Karpas-422 (cell line): ENCODE data around the gene JMJD7. TPM values are rescaled to one million over a fixed set of nuclear protein-coding genes. Genes with fewer than 3 reads are reported as not detected.

ENCODE experiments used
- DNase-seq: peaks from one replicate; pipeline ENCODE4 v3.0.0-alpha.2; 2015
- H2AFZ ChIP-seq: fragments of 200-600 bp; sonication (generic); 2 replicates; pipeline ENCODE4 v1.6.1; 2014; ENCODE audit warnings: antibody characterized with exemption, low read length, mixed read lengths
- H3K27ac ChIP-seq: fragments of 200-600 bp; sonication (generic); 2 replicates; pipeline ENCODE4 v1.5.1; 2014; ENCODE audit warnings: mild to moderate bottlenecking, low read length, moderate library complexity
- H3K27me3 ChIP-seq: fragments of 200-600 bp; sonication (generic); 2 replicates; pipeline ENCODE4 v1.6.1; 2014; ENCODE audit warnings: low read length, mixed read lengths
- H3K36me3 ChIP-seq: fragments of 200-600 bp; sonication (generic); 2 replicates; pipeline ENCODE4 v1.6.1; 2014; ENCODE audit warnings: low read length, mixed read lengths; ENCODE audit not compliant: insufficient read depth
- H3K4me1 ChIP-seq: fragments of 200-600 bp; sonication (generic); 2 replicates; pipeline ENCODE4 v1.6.1; 2014; ENCODE audit warnings: mild to moderate bottlenecking, low read length, mixed read lengths
- H3K4me2 ChIP-seq: fragments of 200-600 bp; sonication (generic); 2 replicates; pipeline ENCODE4 v1.6.1; 2014; ENCODE audit warnings: low read length, low read depth, mild to moderate bottlenecking; ENCODE audit not compliant: poor library complexity, severe bottlenecking
- H3K4me3 ChIP-seq: fragments of 200-600 bp; sonication (generic); 2 replicates; pipeline ENCODE4 v1.5.1; 2014; ENCODE audit warnings: mild to moderate bottlenecking, antibody characterized with exemption, low read length, mixed read lengths
- H3K79me2 ChIP-seq: fragments of 200-600 bp; sonication (generic); 2 replicates; pipeline ENCODE4 v1.6.1; 2014; ENCODE audit warnings: mild to moderate bottlenecking, low read length, mixed read lengths
- H3K9ac ChIP-seq: fragments of 200-600 bp; sonication (generic); 2 replicates; pipeline ENCODE4 v1.6.0; 2014; ENCODE audit warnings: low read length
- H3K9me2 ChIP-seq: fragments of 200-600 bp; sonication (generic), shearing (Covaris generic); replicated peaks from 2 replicates; pipeline ENCODE4 v1.6.0; 2014; ENCODE audit warnings: mild to moderate bottlenecking, low read length, moderate library complexity; ENCODE audit not compliant: insufficient read depth
- H3K9me3 ChIP-seq: fragments of 300-700, 200-600 bp; sonication (generic); 2 replicates; pipeline ENCODE4 v1.6.1; 2014; ENCODE audit warnings: low read length, mixed read lengths
- H4K20me1 ChIP-seq: fragments of 200-600 bp; sonication (generic); 2 replicates; pipeline ENCODE4 v1.6.1; 2014; ENCODE audit warnings: mild to moderate bottlenecking, antibody characterized with exemption, low read length, low read depth; ENCODE audit not compliant: insufficient read depth
- total RNA-seq: library from RNA; depleted of rRNA; stranded (reverse); fragments of >200 nt; shearing (Covaris generic); gene quantifications from 2 replicates; pipeline ENCODE4 v1.2.3, GENCODE V29; 2014; ENCODE audit warnings: low replicate concordance

The JMJD7 gene
- total RNA-seq, 1 experiment from 2014 or later, result 2.8 TPM

DNA sequence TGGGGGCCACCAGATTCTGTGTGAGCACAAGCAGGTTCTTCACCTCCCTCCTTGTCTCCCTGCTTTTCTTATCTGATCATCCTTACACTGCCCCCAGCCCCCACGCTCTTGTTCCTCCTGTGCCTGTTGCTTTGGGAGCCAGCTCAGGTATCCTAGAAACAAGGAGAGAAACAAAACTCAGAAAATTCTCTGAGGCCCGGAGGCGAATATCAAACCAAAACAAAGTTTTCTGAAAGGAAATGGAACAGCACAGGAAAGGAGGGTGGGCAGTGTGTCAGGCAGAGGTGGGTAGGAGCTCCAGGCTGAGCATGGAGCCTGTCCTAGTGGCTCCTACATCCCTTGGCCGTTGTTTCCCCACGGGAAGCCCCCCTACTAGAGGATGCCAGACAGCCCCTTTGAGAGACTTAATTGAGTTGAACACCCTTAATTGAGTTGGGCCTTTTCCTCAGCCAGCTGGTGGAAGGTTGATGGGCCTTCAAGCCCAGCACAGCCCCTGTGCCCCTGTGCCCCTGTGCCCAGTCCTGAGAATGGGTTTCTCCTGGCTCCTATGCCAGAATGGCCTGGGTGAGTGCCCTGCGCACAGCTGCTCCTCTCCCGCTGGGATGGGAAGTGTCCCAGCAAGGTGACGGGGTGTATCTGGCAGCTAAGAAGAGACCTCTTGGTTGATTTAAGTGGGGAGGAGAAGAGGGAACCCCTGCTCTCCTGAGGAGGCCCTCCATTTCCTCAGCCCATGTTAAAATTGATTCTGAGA lies 22.8 kb upstream of the JMJD7 start:
- Histone ChIP-seq H3K4me3 (no peak overlapping the region), H3K4me1 (peaks cover 15% of the 10 kb centered on the region), H3K79me2 (peaks cover 6% of the 10 kb centered on the region), H3K9me3 (no peaks in the 10 kb centered on the region), H4K20me1 (no peaks in the 10 kb centered on the region), H2AFZ (no peak overlapping the region), H3K36me3 (0 out of 2 replicates have a peak, but pooled peaks cover 6% of the 10 kb centered on the region), H3K27me3 (no peaks in the 10 kb centered on the region), H3K27ac (no peak overlapping the region), H3K9me2 (no peaks in the 10 kb centered on the region), H3K4me2 (no peak overlapping the region), H3K9ac (no peak overlapping the region)
- DNase-seq, result no peak

DNA sequence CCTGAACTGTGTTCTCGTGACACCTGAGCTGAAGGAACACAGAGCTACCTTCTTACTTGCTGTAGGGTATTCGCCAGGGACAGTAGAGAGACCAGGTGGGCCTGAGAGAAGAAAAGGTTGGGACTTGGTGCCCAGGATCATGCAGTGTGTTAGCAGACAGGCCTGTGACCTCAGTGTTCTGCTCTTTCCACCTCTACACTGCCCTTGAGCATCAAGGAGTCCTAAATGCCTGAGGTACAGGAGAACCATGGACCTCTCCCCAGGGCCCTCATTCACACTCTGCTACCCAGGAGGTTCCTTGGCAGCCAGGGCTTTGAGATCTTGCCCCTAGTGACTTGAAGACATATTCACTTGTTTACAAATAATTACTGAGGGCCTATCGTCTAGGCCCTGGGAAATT lies 22.2 kb upstream of the JMJD7 start:
- no peak overlapping the region for H3K27ac ChIP-seq
- H3K27me3 ChIP-seq, result no peaks in the 10 kb centered on the region
- H3K4me2 ChIP-seq, result no peak overlapping the region
- peaks cover 3% of the 10 kb centered on the region for H3K79me2 ChIP-seq
- peaks cover 21% of the 10 kb centered on the region for H3K4me1 ChIP-seq
- H2AFZ ChIP-seq, result no peak overlapping the region
- H3K9me2 ChIP-seq, result no peaks in the 10 kb centered on the region
- DNase-seq, result no peak
- no peaks in the 10 kb centered on the region for H4K20me1 ChIP-seq
- 0 out of 2 replicates have a peak, but pooled peaks cover 5% of the 10 kb centered on the region for H3K36me3 ChIP-seq
- H3K9ac ChIP-seq, result no peak overlapping the region
- no peak overlapping the region for H3K4me3 ChIP-seq
- H3K9me3 ChIP-seq, result no peaks in the 10 kb centered on the region

DNA sequence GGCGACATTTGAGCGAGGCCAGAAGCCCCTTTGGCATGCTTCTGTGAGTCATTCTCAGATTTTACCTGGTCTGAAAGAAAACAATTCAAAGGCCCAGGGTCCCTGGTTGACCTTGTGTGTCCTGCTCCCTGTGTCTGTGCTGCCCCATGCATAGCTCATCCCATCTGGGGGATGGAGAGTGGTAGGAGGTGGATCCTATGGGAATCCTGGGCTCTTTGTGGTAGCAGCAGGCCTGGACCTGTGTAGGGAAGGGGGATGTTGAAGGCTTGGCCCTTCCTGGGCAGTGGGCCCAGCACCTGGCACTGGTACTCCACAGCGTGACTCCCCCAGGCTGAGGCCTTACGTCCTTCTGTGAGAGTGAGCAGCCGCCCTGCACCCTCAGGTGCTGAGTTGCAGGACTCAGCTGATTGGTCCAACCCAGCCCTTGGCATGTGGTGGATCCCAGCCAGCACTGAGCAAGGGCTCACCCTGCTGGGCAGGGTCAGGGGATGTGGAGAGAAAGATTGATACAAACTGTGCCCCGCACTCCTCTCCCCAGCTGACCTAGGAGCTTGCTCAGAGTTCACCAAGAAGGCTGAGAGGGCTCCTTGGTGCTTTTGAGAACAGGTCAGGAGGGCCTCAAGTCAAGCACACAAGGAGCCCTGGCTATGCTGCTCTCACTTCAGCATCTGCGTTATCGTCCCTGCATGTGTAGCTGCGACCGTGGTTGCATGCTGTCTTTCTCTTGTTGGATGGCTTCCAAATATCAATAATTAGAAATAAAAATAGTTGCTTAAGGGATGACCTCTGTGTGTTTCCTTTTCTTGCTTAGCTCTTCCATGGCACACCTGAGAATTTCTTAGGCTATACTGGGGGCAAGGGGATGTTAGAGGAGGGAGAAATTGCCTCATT lies 21.4 kb upstream of the JMJD7 start:
- Histone ChIP-seq H3K9me3 (no peaks in the 10 kb centered on the region), H2AFZ (no peak overlapping the region), H3K9me2 (no peaks in the 10 kb centered on the region), H3K4me1 (peaks cover 26% of the 10 kb centered on the region), H3K27me3 (no peaks in the 10 kb centered on the region), H3K79me2 (no peaks in the 10 kb centered on the region; the same call in none of the 2 replicates), H3K9ac (no peak overlapping the region), H3K4me2 (no peak overlapping the region), H4K20me1 (no peaks in the 10 kb centered on the region), H3K36me3 (no peaks in the 10 kb centered on the region), H3K4me3 (no peak overlapping the region), H3K27ac (no peak overlapping the region)
- no peak for DNase-seq

DNA sequence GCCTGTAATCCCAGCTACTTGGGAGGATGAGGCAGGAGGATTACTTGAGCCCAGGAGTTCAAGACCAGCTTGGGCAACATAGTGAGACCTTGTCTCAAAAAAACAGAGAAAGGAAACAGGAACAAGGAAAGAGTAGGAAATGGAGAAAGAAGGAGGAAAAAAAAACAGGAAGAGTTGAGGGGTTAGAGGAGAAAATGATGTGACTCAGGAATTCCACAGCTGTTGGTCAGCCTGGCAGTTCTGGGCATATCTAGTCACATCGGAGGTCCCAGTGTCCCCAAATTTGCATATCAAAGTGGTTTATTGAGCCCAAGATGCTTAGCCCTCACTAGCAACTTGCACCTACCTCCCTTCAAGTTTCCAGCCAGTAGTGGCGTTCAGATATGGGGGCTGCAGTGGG lies 18.8 kb upstream of the JMJD7 start:
- peak overlapping the region; percentile 28 for H3K4me2 ChIP-seq

DNA sequence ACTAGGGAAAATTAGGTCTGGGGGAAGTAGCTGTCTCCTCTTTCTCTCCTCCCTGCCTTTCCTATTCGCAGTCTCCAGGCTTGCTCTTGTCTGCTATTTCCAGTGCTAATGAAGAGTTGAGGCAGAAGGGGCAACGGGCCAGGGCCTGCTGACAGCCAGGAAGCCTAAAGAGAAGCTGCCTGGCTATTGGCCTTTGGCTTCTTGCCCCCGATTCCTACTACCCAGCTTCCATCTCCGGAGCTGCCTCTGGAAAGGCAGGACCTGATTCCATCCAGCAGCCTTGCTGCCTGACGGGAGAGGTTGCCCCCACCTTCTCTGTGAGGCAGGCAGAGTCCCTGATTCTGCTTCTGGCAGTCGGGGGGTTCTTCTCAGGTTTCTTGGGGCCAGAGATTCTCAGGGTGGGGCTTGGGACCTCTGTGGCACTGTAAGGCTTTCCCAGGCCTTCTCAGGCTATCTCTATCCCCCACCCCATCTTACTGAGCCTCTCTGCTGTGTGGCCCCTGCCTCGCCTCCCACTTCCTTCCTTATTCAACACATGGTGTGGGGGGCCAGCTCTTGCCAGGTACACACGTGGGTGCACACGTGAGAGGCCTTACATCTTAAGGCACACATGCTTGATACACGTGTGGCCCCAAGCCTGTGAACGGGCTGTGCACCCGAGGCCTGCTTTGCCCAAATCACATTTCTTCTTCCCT lies 18.2 kb upstream of the JMJD7 start:
- Histone ChIP-seq H3K4me3 (no peak overlapping the region), H4K20me1 (no peaks in the 10 kb centered on the region), H2AFZ (0 out of 2 replicates have a peak overlapping the region, but pooled peaks have one; percentile 7), H3K4me2 (peak overlapping the region; percentile 28), H3K9me3 (no peaks in the 10 kb centered on the region), H3K27me3 (no peaks in the 10 kb centered on the region), H3K9ac (peak overlapping the region; percentile 2; the same call in 1 of the 2 replicates), H3K79me2 (no peaks in the 10 kb centered on the region; the same call in none of the 2 replicates), H3K4me1 (peaks cover 26% of the 10 kb centered on the region), H3K36me3 (no peaks in the 10 kb centered on the region), H3K9me2 (no peaks in the 10 kb centered on the region), H3K27ac (peak overlapping the region; percentile 36)
- peak; percentile 48 for DNase-seq

More for the DNA sequence above, 18.8 kb upstream of the JMJD7 start:
- H4K20me1 ChIP-seq, result no peaks in the 10 kb centered on the region
- H3K27ac ChIP-seq, result peak overlapping the region; percentile 36
- H3K79me2 ChIP-seq, result no peaks in the 10 kb centered on the region; the same call in none of the 2 replicates
- peak overlapping the region; percentile 2; the same call in 1 of the 2 replicates for H3K9ac ChIP-seq
- no peak overlapping the region for H3K4me3 ChIP-seq
- no peaks in the 10 kb centered on the region for H3K9me3 ChIP-seq
- peaks cover 26% of the 10 kb centered on the region for H3K4me1 ChIP-seq
- no peak overlapping the region for H2AFZ ChIP-seq
- H3K36me3 ChIP-seq, result no peaks in the 10 kb centered on the region
- no peaks in the 10 kb centered on the region for H3K9me2 ChIP-seq
- DNase-seq, result no peak
- H3K27me3 ChIP-seq, result no peaks in the 10 kb centered on the region

DNA sequence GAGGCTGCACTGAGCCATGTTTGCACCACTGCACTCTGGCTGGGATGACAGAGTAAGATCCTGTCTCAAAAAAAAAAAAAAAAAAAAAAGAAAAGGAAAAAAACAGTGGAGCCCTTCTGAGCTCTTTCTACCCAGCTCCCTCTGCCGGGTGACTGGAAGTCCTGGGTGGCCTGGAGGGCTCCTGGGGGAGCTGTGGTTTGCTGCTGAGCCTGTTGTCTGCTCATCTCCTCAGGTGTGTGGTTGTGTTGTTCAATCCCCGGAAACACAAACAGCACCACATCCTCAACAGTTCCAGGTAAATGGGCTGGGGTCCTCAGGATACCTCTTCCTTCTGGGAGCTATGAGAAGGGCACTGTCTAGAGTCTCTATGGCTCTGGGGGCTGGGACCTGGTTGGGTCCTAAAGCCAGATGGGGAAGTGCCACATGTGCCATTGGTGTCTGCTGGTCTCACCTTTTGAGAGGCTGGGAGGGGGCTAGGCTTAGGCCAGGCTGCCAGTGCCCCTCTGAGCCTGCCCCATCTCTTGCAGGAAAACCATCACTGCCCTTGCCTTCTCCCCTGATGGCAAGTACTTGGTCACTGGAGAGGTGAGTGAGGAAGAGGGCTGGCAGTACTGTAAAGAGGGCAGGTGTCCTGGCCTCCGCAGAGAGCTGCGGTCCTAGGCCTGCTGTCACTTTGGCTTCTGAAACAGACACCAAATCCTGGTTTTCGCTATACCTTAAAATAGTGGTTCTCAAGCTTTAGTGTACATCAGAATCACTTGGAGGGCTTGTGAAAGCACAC lies 17.1 kb upstream of the JMJD7 start:
- Histone ChIP-seq H3K9me2 (no peaks in the 10 kb centered on the region), H3K27me3 (no peaks in the 10 kb centered on the region), H3K36me3 (no peaks in the 10 kb centered on the region), H3K4me1 (peaks cover 26% of the 10 kb centered on the region), H3K27ac (no peak overlapping the region; the same call in 1 of the 2 replicates), H3K79me2 (no peaks in the 10 kb centered on the region; the same call in 1 of the 2 replicates), H3K4me3 (no peak overlapping the region), H3K4me2 (no peak overlapping the region), H3K9me3 (no peaks in the 10 kb centered on the region), H2AFZ (no peak overlapping the region), H3K9ac (no peak overlapping the region), H4K20me1 (no peaks in the 10 kb centered on the region)
- peak; percentile 70 for DNase-seq

DNA sequence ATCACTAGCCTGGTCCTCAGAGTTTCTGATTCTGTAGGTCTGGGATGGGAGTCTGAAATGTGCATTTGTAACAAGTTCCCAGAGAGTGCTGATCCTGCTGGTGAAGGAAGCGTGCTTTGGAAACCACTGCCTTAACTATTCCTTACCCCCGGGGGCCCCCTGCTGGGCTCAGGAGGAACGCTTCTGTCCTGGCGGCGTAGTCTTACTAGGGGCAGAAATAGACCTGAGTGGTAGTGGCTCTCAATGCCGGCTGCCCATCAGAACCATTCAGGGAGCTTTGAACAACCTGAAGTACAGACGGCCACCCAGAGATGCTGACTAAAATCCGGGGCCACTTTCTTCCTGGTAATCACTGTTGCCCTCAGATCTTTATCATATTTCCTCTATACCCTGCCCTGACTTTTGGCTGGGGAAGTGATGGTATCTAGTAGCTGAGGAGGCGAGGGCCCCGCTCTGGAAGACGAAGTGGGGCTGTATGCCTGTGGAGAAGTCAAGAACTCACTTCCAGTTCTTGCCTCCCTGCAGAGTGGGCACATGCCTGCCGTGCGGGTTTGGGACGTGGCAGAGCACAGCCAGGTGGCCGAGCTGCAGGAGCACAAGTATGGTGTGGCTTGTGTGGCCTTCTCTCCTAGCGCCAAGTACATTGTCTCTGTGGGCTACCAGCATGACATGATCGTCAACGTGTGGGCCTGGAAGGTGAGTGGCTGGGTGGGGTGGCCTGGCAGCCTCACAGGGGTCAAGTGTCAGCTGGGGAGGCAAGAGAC lies 16.3 kb upstream of the JMJD7 start:
- Histone ChIP-seq H3K4me2 (no peak overlapping the region), H3K27ac (no peak overlapping the region), H4K20me1 (no peaks in the 10 kb centered on the region), H3K9me2 (no peaks in the 10 kb centered on the region), H3K79me2 (no peaks in the 10 kb centered on the region; the same call in 1 of the 2 replicates), H3K9ac (no peak overlapping the region), H3K4me3 (no peak overlapping the region), H2AFZ (no peak overlapping the region), H3K9me3 (no peaks in the 10 kb centered on the region), H3K36me3 (no peaks in the 10 kb centered on the region), H3K4me1 (peaks cover 26% of the 10 kb centered on the region), H3K27me3 (no peaks in the 10 kb centered on the region)
- peak; percentile 90 for DNase-seq
